ENCODE results near the gene CYTH3. TPM values are rescaled to one million over a fixed set of nuclear protein-coding genes. Genes with fewer than 3 reads are reported as not detected.

The CYTH3 gene
- total and polyA plus RNA-seq, 7 experiments from 2014 or later = 0.99 to 9.5 (median 3.1) TPM

DNA sequence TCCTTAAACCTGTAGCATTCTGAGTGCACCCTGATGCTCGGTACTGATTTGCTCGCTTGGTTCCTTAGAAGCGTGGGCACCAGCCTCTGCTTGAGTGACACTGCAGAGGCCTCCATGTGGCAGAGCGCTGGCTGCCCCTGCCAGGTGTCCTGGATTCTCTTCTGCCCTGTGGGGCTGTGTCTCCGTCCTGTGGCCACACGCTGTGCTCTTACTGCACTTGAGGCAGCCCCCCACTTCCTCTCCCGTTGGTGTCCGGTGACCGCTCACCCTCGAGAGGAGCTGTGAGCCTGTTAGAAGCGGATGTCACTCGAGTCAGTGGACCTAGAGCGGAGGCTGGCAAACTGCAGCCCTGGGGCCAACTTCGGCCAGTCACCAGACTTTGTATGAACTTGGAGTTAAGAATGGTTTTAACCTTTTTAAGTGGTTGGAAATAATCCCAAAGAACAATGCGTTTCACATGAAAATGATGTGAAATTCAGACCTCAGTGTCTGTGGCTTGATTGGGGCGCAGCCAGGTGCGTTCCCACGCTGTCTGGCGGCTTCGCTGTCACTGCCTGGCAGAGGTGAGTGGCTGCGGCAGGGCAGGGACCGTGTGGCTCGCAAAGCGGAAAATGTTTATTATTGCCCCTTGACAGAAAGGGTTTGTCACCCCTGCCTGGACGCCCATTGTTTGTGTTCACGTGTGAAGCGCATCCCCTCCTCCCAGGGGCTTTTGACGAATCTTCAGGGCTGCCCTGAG is 114.6 kb downstream of the CYTH3 start:
- Mint-ChIP-seq H3K27ac (peak overlapping the region in 1 of 9 donors; percentile 52), H3K4me3 (no peak overlapping the region), H3K27me3 (no peaks in the 10 kb centered on the region), H3K9me3 (no peaks in the 10 kb centered on the region), H3K36me3 (peaks cover 4 to 45% (median 18%) of the 10 kb centered on the region in 5 donors), H3K4me1 (peaks cover 0 to 8% (median 0%) of the 10 kb centered on the region in 7 donors)
- ATAC-seq (no peak), DNase-seq (no peak)
- Histone ChIP-seq H3K27me3 (ENCODE audit: control insufficient read depth in 2 of 2, insufficient read depth in 2 of 2, low read length in 2 of 2) (no peaks in the 10 kb centered on the region), H3K36me3 (ENCODE audit: control insufficient read depth in 2 of 3, insufficient read depth in 3 of 3, low read length in 3 of 3) (peaks cover 0 to 76% (median 3%) of the 10 kb centered on the region in 3 experiments), H3K27ac (ENCODE audit: low read depth, low read length) (no peak overlapping the region), H3K4me3 (ENCODE audit: low read length) (no peak overlapping the region), H3K9me3 (ENCODE audit: control insufficient read depth in 2 of 3, low read length in 3 of 3) (no peaks in the 10 kb centered on the region), H3K4me1 (ENCODE audit: control insufficient read depth in 2 of 2, insufficient read depth in 2 of 2, low read length in 2 of 2) (no peaks in the 10 kb centered on the region)
- intact Hi-C loops (cut with micrococcal nuclease) = no loop called here
- CTCF ChIA-PET = no interaction called here
- POLR2A ChIA-PET = interaction anchor here (0.7 kb wide), 1 partner anchor 66 kb away, joined by 3 read pairs; no protein-coding TSS in a partner anchor

DNA sequence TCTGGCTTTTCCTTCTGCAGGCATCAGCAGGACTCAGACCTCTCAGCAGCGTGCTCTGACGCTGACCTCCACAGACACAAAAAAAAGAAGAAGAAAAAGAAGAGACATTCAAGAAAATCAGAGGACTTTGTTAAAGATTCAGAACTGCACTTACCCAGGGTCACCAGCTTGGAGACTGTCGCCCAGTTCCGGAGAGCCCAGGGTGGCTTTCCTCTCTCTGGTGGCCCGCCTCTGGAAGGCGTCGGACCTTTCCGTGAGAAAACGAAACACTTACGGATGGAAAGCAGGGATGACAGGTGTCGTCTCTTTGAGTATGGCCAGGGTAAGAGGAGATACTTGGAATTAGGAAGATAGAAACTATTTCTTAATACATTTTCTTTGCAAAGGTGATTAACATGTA is 115.7 kb downstream of the CYTH3 start:
- no peaks in the 10 kb centered on the region for H3K9me3 ChIP-seq (ENCODE audit: control insufficient read depth in 2 of 3, low read length in 3 of 3)
- ChIA-PET CTCF (no interaction called here), POLR2A (no interaction called here)
- no peak overlapping the region for H3K27ac Mint-ChIP-seq
- H3K4me3 ChIP-seq (ENCODE audit: low read length) = no peak overlapping the region
- intact Hi-C loops (cut with micrococcal nuclease) = no loop called here
- peaks cover 0 to 79% (median 5%) of the 10 kb centered on the region in 3 experiments for H3K36me3 ChIP-seq (ENCODE audit: control insufficient read depth in 2 of 3, insufficient read depth in 3 of 3, low read length in 3 of 3)
- H3K9me3 Mint-ChIP-seq = no peaks in the 10 kb centered on the region
- ATAC-seq (no peak), DNase-seq (no peak)
- no peaks in the 10 kb centered on the region for H3K27me3 ChIP-seq (ENCODE audit: control insufficient read depth in 2 of 2, insufficient read depth in 2 of 2, low read length in 2 of 2)
- H3K4me3 Mint-ChIP-seq = no peak overlapping the region
- no peak overlapping the region for H3K27ac ChIP-seq (ENCODE audit: low read depth, low read length)
- peaks cover 0 to 3% (median 0%) of the 10 kb centered on the region in 7 donors for H3K4me1 Mint-ChIP-seq
- H3K36me3 Mint-ChIP-seq = peaks cover 4 to 54% (median 21%) of the 10 kb centered on the region in 5 donors
- H3K4me1 ChIP-seq (ENCODE audit: control insufficient read depth in 2 of 2, insufficient read depth in 2 of 2, low read length in 2 of 2) = no peaks in the 10 kb centered on the region
- no peaks in the 10 kb centered on the region for H3K27me3 Mint-ChIP-seq

DNA sequence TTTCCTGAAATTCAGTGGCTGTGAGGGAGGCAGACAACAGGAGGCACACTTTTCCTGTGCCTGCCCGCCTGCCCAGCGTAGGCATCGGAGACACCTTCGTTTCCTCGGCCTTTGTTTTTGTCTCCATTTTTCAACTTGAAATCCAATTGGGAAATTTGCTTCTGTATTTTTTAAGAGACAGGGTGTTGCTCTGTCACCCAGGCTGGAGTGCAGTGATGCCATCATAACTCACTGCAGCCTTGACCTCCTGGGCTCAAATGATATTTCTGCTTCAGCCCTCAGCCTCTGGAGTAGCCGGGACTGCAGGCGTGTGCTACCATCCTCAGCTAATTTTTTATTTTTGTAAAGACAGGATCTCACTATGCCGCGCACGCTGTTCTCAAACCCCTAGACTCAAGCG is 116.8 kb downstream of the CYTH3 start:
- Histone ChIP-seq H3K4me1 (ENCODE audit: control insufficient read depth in 2 of 2, insufficient read depth in 2 of 2, low read length in 2 of 2) (no peaks in the 10 kb centered on the region), H3K9me3 (ENCODE audit: control insufficient read depth in 2 of 3, low read length in 3 of 3) (no peaks in the 10 kb centered on the region), H3K27me3 (ENCODE audit: control insufficient read depth in 2 of 2, insufficient read depth in 2 of 2, low read length in 2 of 2) (no peaks in the 10 kb centered on the region), H3K36me3 (ENCODE audit: control insufficient read depth in 2 of 3, insufficient read depth in 3 of 3, low read length in 3 of 3) (peaks cover 0 to 87% (median 10%) of the 10 kb centered on the region in 3 experiments), H3K27ac (ENCODE audit: low read depth, low read length) (no peak overlapping the region), H3K4me3 (ENCODE audit: low read length) (no peak overlapping the region)
- DNase-seq (no peak), ATAC-seq (no peak)
- H3K4me1 Mint-ChIP-seq = peaks cover 0 to 2% (median 0%) of the 10 kb centered on the region in 7 donors
- ChIA-PET POLR2A (no interaction called here), CTCF (no interaction called here)
- peaks cover 4 to 57% (median 26%) of the 10 kb centered on the region in 5 donors for H3K36me3 Mint-ChIP-seq
- intact Hi-C loops (cut with micrococcal nuclease) = no loop called here
- no peak overlapping the region for H3K4me3 Mint-ChIP-seq
- no peak overlapping the region for H3K27ac Mint-ChIP-seq
- no peaks in the 10 kb centered on the region for H3K9me3 Mint-ChIP-seq
- no peaks in the 10 kb centered on the region for H3K27me3 Mint-ChIP-seq

DNA sequence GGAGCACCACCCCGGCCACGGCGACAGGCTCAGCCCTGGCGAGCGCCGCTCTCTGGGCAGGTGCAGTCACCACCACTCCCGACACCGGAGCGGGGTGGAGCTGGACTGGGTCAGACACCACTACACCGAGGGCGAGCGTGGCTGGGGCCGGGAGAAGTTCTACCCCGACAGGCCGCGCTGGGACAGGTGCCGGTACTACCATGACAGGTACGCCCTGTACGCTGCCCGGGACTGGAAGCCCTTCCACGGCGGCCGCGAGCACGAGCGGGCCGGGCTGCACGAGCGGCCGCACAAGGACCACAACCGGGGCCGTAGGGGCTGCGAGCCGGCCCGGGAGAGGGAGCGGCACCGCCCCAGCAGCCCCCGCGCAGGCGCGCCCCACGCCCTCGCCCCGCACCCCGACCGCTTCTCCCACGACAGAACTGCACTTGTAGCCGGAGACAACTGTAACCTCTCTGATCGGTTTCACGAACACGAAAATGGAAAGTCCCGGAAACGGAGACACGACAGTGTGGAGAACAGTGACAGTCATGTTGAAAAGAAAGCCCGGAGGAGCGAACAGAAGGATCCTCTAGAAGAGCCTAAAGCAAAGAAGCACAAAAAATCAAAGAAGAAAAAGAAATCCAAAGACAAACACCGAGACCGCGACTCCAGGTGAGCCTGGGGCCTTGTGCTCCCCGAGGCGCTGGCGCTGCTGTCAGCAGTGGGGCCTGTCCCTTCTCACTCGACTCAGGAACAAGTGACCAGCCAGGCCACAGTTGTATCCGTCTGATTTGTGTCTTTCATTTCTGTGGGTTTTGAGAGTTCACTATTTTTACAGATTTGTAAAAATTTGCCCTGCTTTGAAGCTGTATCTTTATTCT is 117.7 kb downstream of the CYTH3 start:
- H3K27me3 ChIP-seq (ENCODE audit: control insufficient read depth in 2 of 2, insufficient read depth in 2 of 2, low read length in 2 of 2) = no peaks in the 10 kb centered on the region
- ATAC-seq = peak; percentile 23
- intact Hi-C loops (cut with micrococcal nuclease) = no loop called here
- Mint-ChIP-seq H3K4me3 (no peak overlapping the region), H3K9me3 (no peaks in the 10 kb centered on the region), H3K36me3 (peaks cover 4 to 62% (median 34%) of the 10 kb centered on the region in 5 donors), H3K27me3 (no peaks in the 10 kb centered on the region), H3K4me1 (no peaks in the 10 kb centered on the region), H3K27ac (peak overlapping the region in 1 of 9 donors; percentile 38)
- no peak overlapping the region for H3K4me3 ChIP-seq (ENCODE audit: low read length)
- H3K36me3 ChIP-seq (ENCODE audit: control insufficient read depth in 2 of 3, insufficient read depth in 3 of 3, low read length in 3 of 3) = peaks cover 0 to 93% (median 10%) of the 10 kb centered on the region in 3 experiments
- H3K4me1 ChIP-seq (ENCODE audit: control insufficient read depth in 2 of 2, insufficient read depth in 2 of 2, low read length in 2 of 2) = no peaks in the 10 kb centered on the region
- ChIA-PET POLR2A (no interaction called here), CTCF (no interaction called here)
- H3K9me3 ChIP-seq (ENCODE audit: control insufficient read depth in 2 of 3, low read length in 3 of 3) = no peaks in the 10 kb centered on the region
- H3K27ac ChIP-seq (ENCODE audit: low read depth, low read length) = no peak overlapping the region
- no peak for DNase-seq

DNA sequence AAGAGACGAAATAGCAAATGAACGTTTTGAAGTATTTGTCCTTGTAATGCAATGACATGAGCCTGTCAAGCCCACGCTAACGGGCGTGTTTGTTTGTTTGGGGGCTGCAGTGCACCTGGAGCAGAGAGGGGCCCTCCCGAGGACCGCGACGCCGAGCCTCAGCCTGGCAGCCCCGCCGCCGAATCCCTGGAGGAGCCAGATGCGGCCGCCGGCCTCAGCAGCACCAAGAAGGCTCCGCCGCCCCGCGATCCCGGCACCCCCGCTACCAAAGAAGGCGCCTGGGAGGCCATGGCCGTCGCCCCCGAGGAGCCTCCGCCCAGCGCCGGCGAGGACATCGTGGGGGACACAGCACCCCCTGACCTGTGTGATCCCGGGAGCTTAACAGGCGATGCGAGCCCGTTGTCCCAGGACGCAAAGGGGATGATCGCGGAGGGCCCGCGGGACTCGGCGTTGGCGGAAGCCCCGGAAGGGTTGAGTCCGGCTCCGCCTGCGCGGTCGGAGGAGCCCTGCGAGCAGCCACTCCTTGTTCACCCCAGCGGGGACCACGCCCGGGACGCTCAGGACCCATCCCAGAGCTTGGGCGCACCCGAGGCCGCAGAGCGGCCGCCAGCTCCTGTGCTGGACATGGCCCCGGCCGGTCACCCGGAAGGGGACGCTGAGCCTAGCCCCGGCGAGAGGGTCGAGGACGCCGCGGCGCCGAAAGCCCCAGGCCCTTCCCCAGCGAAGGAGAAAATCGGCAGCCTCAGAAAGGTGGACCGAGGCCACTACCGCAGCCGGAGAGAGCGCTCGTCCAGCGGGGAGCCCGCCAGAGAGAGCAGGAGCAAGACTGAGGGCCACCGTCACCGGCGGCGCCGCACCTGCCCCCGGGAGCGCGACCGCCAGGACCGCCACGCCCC is 118.5 kb downstream of the CYTH3 start:
- Mint-ChIP-seq H3K9me3 (no peaks in the 10 kb centered on the region), H3K4me1 (no peaks in the 10 kb centered on the region), H3K36me3 (peaks cover 5 to 65% (median 36%) of the 10 kb centered on the region in 5 donors), H3K4me3 (no peak overlapping the region), H3K27ac (no peak overlapping the region), H3K27me3 (no peaks in the 10 kb centered on the region)
- peak; percentile 27 for ATAC-seq
- intact Hi-C loops (cut with micrococcal nuclease) = no loop called here
- Histone ChIP-seq H3K4me3 (ENCODE audit: low read length) (no peak overlapping the region), H3K27me3 (ENCODE audit: control insufficient read depth in 2 of 2, insufficient read depth in 2 of 2, low read length in 2 of 2) (no peaks in the 10 kb centered on the region), H3K9me3 (ENCODE audit: control insufficient read depth in 2 of 3, low read length in 3 of 3) (no peaks in the 10 kb centered on the region), H3K4me1 (ENCODE audit: control insufficient read depth in 2 of 2, insufficient read depth in 2 of 2, low read length in 2 of 2) (no peaks in the 10 kb centered on the region), H3K36me3 (ENCODE audit: control insufficient read depth in 2 of 3, insufficient read depth in 3 of 3, low read length in 3 of 3) (peaks cover 0 to 93% (median 10%) of the 10 kb centered on the region in 3 experiments), H3K27ac (ENCODE audit: low read depth, low read length) (no peak overlapping the region)
- DNase-seq = no peak
- POLR2A ChIA-PET = no interaction called here
- CTCF ChIA-PET = no interaction called here

DNA sequence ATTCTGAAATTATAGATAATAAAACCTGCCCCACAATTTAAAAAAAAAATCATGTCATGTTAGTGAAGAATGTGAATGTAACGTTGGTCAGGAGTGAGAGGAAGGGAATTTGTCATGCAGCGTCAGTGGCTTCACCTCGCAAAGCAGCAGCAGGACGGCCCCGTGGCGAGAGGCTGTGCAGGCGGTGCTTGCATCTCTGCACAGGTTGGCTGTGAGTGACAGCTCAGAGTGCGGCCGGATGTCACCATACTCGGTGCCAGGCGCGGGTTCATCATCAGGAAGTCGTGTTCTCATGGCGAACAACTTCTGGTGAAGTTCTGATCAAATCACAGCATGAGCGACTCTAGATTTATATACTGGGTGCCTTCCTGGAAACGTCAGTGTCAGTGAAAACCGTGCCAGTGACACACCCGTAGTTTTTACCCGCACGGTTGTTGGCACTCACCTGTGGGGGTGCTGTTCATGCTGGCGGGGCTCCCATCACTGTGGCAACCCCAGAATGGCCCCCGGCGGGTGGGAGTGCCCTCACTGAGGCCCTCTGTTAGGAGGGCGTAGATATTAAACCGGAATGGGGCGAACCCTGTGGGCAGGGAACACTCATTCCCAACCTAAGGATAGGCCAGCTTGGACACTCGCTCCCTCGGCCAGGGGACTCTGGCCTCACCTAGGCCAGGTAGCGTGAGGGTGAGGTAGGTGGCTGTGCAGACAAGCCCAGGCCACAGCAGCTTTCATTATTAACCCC is 120.3 kb downstream of the CYTH3 start:
- H3K27me3 Mint-ChIP-seq = no peaks in the 10 kb centered on the region
- peaks cover 9 to 67% (median 46%) of the 10 kb centered on the region in 5 donors for H3K36me3 Mint-ChIP-seq
- H3K9me3 Mint-ChIP-seq = no peaks in the 10 kb centered on the region
- ChIA-PET POLR2A (no interaction called here), CTCF (interaction anchor here (0.6 kb wide), 1 partner anchor 11 kb away, joined by 6 read pairs; no protein-coding TSS in a partner anchor)
- intact Hi-C loops (cut with micrococcal nuclease) = no loop called here
- Histone ChIP-seq H3K9me3 (ENCODE audit: control insufficient read depth in 2 of 3, low read length in 3 of 3) (no peaks in the 10 kb centered on the region), H3K4me3 (ENCODE audit: low read length) (no peak overlapping the region), H3K36me3 (ENCODE audit: control insufficient read depth in 2 of 3, insufficient read depth in 3 of 3, low read length in 3 of 3) (peaks cover 8 to 95% (median 17%) of the 10 kb centered on the region in 3 experiments), H3K4me1 (ENCODE audit: control insufficient read depth in 2 of 2, insufficient read depth in 2 of 2, low read length in 2 of 2) (no peaks in the 10 kb centered on the region), H3K27me3 (ENCODE audit: control insufficient read depth in 2 of 2, insufficient read depth in 2 of 2, low read length in 2 of 2) (no peaks in the 10 kb centered on the region), H3K27ac (ENCODE audit: low read depth, low read length) (no peak overlapping the region)
- H3K4me3 Mint-ChIP-seq = no peak overlapping the region
- H3K4me1 Mint-ChIP-seq = no peaks in the 10 kb centered on the region
- H3K27ac Mint-ChIP-seq = peak overlapping the region in 1 of 9 donors; percentile 36
- DNase-seq = no peak
- ATAC-seq = no peak

All from naive thymus-derived CD4-positive, alpha-beta T cell (primary cell).